Coronary artery (tissue), 2 donors: ENCODE results near the gene DMXL2.
"Not testable (repeated sequence)": the region's sequence is repeated elsewhere in the genome, so short reads cannot be mapped to it uniquely, and the experiment has no call there.

Experiments used
- DNase-seq: peaks from one replicate; pipeline ENCODE4 v3.0.0-alpha.2; 2017; ENCODE audit warnings: low spot score
- H3K27ac ChIP-seq, 2 donors: fragments of 200-600 bp; sonication (generic); one replicate each; pipeline ENCODE4 v1.5.1; 2016 to 2019
- H3K4me3 ChIP-seq: fragments of 200-600 bp; sonication (generic); 2 replicates; pipeline ENCODE4 v1.5.1; 2016; ENCODE audit warnings: mild to moderate bottlenecking, moderate library complexity
- TF ChIP-seq, protein P1 (sequence below): fragments of 200-600 bp; sonication (generic); IDR thresholded peaks from one replicate; pipeline ENCODE4 v1.5.1; 2019; ENCODE audit warnings: antibody characterized with exemption

Gene DMXL2

DNA sequence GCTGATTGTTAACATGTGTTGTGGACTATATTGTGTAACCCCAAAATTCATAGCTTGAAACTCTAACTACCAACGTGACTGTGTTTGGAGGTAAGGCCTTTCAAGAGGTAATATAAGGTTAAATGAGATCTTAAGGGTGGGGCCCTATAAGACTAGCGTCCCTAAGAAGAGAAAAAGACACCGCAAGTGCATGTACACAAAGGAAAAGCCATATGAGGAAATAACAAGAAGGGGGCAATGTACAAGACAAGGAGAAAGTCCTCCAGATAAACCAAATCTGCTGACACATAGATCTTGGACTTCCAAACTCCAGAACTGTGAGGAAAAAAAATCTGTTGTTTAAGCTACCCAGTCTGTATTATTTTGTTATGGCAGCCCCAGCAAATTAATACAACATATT, 8.6 kb downstream of the DMXL2 start:
- TF ChIP-seq, protein P1, sequence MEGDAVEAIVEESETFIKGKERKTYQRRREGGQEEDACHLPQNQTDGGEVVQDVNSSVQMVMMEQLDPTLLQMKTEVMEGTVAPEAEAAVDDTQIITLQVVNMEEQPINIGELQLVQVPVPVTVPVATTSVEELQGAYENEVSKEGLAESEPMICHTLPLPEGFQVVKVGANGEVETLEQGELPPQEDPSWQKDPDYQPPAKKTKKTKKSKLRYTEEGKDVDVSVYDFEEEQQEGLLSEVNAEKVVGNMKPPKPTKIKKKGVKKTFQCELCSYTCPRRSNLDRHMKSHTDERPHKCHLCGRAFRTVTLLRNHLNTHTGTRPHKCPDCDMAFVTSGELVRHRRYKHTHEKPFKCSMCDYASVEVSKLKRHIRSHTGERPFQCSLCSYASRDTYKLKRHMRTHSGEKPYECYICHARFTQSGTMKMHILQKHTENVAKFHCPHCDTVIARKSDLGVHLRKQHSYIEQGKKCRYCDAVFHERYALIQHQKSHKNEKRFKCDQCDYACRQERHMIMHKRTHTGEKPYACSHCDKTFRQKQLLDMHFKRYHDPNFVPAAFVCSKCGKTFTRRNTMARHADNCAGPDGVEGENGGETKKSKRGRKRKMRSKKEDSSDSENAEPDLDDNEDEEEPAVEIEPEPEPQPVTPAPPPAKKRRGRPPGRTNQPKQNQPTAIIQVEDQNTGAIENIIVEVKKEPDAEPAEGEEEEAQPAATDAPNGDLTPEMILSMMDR = no peak
- DNase-seq = no peak
- Histone ChIP-seq H3K27ac (no peak overlapping the region), H3K4me3 (no peak overlapping the region)

DNA sequence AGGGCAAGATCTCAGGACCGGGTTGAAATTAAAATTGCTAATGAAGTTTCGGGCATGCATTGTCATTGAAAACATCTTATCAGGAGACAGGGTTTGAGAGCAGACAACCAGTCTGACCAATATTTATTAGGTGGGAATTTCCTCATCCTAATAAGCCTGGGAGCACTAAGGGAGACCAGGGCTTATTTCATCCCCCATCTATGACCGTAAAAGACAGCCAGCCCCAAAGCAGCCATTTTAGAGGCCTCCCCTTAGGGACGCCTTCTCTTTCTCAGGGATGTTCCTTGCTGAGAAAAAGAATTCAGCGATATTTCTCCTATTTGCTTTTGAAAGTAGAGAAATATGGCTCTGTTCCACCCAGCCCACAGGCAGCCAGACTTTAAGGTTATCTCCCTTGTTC, 9.9 kb downstream of the DMXL2 start:
- H3K27ac ChIP-seq, H3K4me3 ChIP-seq, DNase-seq: not testable (repeated sequence)

DNA sequence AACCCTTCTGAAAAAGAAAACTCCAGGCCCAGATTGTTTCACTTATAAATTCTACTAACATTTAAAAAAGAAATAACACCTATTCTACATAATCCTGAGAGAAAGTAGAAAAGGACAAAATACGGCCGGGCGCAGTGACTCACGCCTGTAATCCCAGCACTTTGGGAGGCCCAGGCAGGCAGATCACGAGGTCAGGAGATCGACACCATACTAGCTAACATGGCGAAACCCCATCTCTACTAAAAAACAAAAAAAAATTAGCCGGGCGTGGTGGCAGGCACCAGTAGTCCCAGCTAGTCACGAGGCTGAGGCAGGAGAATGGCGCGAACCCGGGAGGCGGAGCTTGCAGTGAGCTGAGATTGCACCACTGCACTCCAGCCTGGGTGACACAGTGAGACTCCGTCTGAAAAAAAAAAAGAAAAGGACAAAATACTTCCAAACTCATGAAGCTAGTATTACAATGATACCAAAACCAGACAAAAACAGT, 19.1 kb downstream of the DMXL2 start:
- DNase-seq, H3K27ac ChIP-seq, H3K4me3 ChIP-seq: not testable (repeated sequence)

DNA sequence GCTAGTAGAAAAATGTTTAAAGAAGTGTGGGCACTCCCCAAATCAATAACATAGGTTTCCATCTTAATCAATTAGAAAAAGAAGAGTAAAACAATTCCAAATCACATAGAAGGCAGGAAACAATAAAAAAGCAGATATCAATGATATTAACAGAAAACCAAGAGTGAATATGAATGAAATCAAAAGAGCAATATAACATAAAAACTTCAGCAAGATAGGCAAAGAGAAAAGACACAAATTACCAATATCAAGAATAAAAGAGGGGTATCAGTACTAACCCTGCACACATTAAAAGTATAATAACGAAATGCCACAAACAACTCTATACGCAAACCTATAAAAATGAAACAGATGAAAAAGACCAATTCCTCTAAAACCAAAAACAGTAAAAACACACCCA, 19.6 kb downstream of the DMXL2 start:
- Histone ChIP-seq H3K27ac (no peak overlapping the region), H3K4me3 (no peak overlapping the region)
- TF ChIP-seq, protein P1 = no peak
- DNase-seq = no peak

DNA sequence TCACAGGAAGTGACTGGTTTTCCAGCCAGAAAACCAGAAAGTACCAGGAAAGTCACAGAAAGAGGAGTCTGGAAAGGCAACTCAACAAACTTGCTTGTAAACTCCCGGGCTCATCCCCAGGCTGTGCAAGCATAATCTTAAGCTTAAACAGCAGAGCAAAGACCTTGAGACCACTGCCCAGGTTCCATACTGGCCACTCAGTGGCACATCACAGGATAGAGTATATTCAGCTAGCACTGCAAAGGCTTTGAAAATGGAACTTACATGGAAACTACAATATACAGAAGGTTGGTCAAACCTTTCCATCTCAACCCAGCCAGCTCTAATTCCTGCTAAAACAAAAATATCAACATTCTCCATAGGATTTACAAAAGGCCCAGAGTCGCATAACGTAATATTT, 20.1 kb downstream of the DMXL2 start:
- H3K4me3 ChIP-seq = no peak overlapping the region
- no peak for DNase-seq
- no peak overlapping the region for H3K27ac ChIP-seq
- TF ChIP-seq, protein P1 = no peak

DNA sequence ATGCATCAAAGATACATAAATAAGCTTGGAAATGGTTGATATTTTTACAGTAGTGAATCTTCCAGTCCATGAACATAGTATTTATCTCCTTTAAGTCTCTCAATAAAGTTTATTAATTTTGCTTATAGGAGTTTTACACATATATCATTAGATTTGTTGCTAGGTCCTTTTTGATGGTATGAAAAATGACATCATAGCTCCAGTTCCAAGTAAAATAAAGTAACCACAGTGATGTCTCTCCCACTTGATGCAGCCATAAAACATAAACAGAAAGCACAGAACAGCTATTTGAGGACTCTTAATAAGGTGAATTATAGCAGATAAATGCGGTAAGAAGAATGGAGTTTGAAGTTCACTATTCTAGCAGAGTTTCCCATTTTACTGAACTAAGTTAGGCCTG, 20.8 kb downstream of the DMXL2 start:
- Histone ChIP-seq H3K4me3 (no peak overlapping the region), H3K27ac (no peak overlapping the region)
- DNase-seq = no peak
- TF ChIP-seq, protein P1 = no peak

DNA sequence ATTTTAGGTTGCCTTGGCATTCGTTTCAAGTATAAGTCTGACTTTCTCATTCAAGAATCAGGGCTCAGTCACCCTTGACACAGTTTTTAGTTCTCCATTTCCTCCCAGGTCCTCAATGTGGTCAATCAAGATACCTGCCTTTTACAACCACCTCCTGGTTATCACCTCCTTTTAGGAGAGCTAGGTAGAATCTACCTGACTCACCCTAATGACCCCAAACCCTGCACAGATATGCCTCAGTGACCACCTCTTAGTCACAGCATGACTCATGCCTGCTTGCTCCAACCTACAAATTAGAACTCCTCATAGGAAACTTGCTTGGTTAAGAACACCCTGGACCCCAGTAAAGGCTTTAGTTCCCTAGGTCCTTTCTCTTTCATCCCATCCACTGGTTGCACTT, 22.5 kb downstream of the DMXL2 start:
- DNase-seq = no peak
- no peak overlapping the region for H3K4me3 ChIP-seq
- H3K27ac ChIP-seq = no peak overlapping the region
- TF ChIP-seq, protein P1 = no peak

DNA sequence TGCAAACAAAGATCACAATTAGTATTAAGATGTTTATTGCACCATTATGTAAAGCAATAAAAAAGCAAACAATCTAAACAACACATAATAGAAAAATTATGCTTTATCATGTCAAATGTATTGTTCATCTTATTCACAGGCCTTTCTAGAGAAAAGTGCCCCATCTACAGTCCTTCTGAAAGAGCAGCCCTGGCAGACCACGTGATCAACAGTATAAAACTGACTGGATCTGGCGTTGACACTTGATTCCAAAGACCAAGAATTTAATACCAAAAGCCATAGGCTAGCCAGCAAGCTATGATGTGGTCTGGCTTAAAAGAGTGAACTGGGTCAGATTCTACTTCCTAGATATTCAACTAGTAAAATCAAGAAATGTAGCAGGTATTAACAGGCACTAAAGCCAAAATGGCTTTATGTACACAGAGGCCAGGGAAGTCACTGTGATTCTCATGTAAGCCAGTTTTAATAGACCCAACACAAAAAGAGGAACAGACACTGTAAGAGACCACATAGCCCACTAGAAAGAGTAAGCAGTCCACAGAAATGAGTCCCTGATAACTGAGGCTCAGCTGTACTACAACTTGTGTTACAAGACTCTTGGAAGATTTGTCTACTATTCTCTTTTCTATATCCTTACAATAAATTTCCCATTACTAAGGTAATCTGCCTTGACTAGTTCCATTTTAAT, 32.5 kb downstream of the DMXL2 start:
- TF ChIP-seq, protein P1 = no peak
- H3K4me3 ChIP-seq = no peak overlapping the region
- DNase-seq = no peak
- H3K27ac ChIP-seq = no peak overlapping the region
